ENCODE data around the gene CMTM5.

Gene CMTM5

DNA sequence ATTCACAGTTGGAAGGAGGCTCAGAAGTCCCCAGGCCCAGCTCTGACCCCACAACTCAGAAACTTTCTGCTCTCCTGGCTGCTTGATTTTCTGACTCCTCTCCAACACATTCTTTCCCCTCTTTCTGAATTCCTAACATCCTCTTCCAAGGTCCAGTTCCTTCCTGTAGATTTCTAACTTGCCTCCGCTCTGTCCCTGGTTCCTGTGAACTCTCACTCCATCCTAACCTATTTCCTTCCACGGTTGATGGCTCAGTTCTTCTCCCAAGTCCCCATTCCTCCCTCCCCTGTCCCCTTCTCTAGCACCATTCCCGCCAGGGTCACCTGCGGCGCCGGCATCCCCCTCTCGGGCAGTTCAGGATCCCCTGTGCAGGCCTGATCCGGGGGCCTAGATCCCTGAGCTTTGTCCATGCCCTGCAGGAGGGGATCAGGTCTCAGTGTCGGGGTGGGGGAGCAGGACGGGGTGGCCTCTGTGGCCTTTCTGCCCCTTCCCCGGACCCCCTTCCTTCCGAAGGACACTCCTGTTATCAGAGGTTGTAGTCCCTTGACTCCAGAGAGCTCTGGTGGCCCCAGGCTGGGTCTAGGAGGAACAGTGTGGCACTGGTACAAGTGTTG is 18.2 kb upstream of the CMTM5 start:
- DNase-seq, result no peak

DNA sequence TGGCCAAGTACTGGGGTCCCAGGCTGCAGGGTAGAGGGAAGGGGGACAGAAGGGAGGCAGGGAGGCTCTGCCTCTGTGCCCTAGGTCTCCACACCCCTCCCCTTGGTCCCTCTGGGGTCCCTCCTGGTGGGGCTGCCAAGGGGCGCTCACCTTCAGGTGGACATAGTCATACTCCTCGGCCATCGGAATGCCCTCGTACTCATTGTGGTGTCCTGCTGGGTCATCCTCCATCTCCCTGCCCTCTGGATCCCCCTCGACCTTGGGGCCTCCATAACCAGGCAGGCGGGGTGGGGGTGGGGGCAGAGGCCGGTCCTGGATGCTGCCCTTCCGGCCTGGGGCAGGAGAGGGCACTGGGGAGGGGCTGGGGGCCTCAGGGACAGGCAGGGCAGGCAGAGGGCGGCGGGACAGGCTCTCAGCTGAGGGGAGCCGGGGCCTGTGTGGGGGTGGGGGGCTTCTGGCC is 17.6 kb upstream of the CMTM5 start:
- no peak for DNase-seq

GRCh38 chr14:23359722-23360447 is 17.0 kb upstream of the CMTM5 start:
- DNase-seq, result no peak

- no peak for DNase-seq
Observed at GRCh38 chr14:23360496-23360895, 16.4 kb upstream of the CMTM5 start.

DNA sequence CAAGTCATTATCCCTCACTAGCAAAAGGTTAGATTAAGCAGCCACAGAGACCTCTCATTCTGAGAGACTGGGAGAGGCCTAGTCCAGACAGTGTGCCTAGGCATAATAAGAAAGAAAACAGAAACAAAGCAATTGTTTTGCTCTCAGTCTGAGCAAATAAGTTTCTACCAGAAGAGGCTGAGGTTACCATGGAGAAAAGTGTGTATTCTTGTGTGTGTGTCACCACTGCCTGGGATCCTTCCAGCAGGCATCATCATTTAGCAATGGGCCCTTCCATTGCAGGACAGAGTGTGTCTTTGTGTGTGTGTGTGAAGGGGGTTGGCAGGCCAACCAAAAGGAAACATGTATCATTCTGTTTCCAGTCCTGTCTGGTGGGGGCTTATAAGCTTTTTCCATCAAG is 15.5 kb upstream of the CMTM5 start:
- DNase-seq, result no peak

DNA sequence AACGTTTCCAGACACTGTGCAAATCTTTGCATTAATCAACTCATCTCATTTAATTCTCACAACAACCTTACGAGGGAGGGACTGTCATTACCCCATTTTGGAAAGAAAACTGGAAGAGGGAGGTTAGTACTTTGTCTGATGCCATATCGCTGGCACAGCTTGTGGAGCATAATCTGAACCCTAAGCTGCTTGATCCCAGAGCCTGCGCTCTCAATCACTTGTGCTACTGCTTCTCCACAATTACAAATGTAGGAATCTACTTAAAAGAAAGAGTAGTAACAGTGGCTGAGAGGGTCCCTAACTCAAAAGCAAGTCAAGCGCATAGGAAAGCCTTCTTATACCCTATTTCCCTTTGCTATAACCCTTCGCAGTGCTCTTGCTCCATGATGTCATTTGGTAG is 15.1 kb upstream of the CMTM5 start:
- no peak for DNase-seq

- no peak for DNase-seq
Observed at GRCh38 chr14:23362200-23362599, 14.6 kb upstream of the CMTM5 start.

GRCh38 chr14:23364164-23365035 is 12.4 kb upstream of the CMTM5 start:
- DNase-seq, result no peak

- no peak for DNase-seq
Observed at GRCh38 chr14:23365036-23365731, 11.7 kb upstream of the CMTM5 start, which contains the start of gene EFS. EFS (minus strand) TSS chr14:23365172; CDS start chr14:23365025, 147 bp downstream.

- DNase-seq, result no peak
Observed at GRCh38 chr14:23365732-23366425, 11.0 kb upstream of the CMTM5 start.

- DNase-seq, result no peak
Observed at GRCh38 chr14:23366426-23366921, 10.4 kb upstream of the CMTM5 start.

GRCh38 chr14:23370221-23370620 is 6.6 kb upstream of the CMTM5 start:
- no peak for DNase-seq

DNA sequence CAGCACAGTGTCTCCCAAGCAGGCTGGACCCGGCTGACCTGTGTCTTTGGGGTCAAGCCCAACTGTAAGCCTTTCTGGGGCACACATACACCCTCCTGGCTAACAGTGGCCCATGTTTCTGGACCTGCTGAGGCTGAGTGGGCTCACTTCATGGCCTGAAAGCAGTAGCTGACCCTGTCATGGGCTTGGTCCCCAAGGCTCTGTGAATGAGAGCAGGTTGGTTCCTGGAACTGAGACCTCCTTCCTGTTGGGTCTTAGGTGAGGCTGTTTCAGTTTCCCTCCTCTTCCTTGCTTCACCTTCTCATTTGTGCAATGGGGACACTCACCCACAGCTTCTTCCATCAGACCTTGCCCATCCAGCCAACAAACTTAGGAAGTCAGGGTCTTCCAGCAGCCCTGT is 5.0 kb upstream of the CMTM5 start:
- no peak for DNase-seq

GRCh38 chr14:23372509-23372908 is 4.3 kb upstream of the CMTM5 start, which contains the start of gene IL25:
IL25 (plus strand) TSS chr14:23372809.
- no peak for DNase-seq

- no peak for DNase-seq
Observed at GRCh38 chr14:23373041-23373440, 3.8 kb upstream of the CMTM5 start.

DNA sequence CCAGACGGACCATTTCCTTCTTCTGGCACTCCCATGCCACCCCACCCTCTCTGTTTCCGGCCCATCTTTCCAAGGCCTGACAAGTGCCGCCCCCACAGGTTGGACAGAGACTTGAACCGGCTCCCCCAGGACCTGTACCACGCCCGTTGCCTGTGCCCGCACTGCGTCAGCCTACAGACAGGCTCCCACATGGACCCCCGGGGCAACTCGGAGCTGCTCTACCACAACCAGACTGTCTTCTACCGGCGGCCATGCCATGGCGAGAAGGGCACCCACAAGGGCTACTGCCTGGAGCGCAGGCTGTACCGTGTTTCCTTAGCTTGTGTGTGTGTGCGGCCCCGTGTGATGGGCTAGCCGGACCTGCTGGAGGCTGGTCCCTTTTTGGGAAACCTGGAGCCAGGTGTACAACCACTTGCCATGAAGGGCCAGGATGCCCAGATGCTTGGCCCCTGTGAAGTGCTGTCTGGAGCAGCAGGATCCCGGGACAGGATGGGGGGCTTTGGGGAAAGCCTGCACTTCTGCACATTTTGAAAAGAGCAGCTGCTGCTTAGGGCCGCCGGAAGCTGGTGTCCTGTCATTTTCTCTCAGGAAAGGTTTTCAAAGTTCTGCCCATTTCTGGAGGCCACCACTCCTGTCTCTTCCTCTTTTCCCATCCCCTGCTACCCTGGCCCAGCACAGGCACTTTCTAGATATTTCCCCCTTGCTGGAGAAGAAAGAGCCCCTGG is 1.2 kb upstream of the CMTM5 start:
- DNase-seq, result no peak

GRCh38 chr14:23377198-23377550 is 328 bp downstream of the CMTM5 start:
- DNase-seq, result no peak

DNA sequence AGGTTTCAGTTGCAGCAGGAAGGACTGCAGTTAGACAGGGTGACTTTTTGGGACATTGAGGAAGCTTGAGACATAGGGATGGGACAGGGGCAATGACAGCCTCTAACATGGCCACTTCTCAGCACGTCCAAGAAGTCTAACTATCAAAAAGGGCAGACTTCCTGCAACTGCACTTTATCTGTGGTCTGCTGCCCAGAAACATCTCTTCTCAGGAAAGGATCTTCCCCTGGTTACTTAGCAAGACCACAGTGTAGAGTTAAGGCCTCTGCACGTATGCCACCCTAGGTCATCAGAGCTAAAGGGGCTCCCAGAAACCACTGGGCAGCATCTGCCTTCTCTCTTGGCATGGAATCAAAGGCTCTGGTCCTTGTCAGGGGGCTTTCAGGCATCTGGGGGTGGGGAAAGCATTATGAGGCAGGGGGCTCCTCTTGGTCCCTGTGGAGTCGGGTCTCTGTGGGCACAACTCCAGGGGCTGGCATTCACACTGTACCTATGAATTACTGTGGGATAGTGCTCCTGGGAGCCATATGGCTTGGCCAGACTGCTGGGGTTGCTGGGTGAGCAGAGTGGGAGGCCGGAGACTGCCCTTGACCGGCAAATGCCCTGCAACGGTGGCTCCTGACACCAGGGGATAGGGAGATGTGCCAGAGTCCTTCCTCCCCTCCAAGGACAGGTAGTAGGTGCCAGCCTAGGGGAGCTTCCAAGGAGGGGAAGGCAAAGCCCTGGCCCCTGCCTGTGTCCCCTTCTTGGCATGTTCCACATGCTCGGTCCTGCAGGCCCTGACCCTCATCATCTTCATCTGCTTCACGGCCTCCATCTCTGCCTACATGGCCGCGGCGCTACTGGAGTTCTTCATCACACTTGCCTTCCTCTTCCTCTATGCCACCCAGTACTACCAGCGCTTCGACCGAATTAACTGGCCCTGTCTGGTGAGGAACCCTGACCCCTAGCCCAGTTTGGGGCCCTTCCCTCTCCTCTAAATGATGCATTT is 1.0 kb downstream of the CMTM5 start:
- DNase-seq, result no peak

- DNase-seq, result no peak
Observed at GRCh38 chr14:23378612-23379220, 1.9 kb downstream of the CMTM5 start.

Measured in CD4-positive, alpha-beta T cell treated with Interleukin-17A for 1 hour (primary cell).